Left colon (tissue), 2 donors: Measurements from ENCODE around the gene PTPRD. TPM values are rescaled to one million over a fixed set of nuclear protein-coding genes. Genes with fewer than 3 reads are reported as not detected.

Source experiments
- ATAC-seq: fragments of 200-7000 bp; cut with Tn5 transposase; one replicate; pipeline ENCODE4 v1.9.1; 2020; ENCODE audit warnings: mild to moderate bottlenecking, moderate library complexity
- DNase-seq, 2 donors: peaks; one replicate each; pipeline ENCODE4 v3.0.0-alpha.2; 2020
- intact Hi-C, 2 donors: fragments of 100-400 bp; cut with DNase I in 1 of 2; cut with micrococcal nuclease in 1 of 2; formaldehyde crosslinking; loops; one replicate each; pipeline versions ENCODE4 v1.11.2 to v1.14.0; 2022; cut with DNase I, micrococcal nuclease
- total RNA-seq, 2 donors: library from RNA; stranded (reverse); fragmentation: NEBNext Ultra II Directional; extraction: Animal tissue kit (Norgen Biotek cat#: 25700); gene quantifications; one replicate each; pipeline ENCODE4 v1.2.1, GENCODE V29; 2021
- donor health status: DM: no; HTN: no; CAD: no.
- donor health status: DM: yes; HTN: yes; CAD: no.

PTPRD gene
- total RNA-seq, 2 donors from 2014 or later: 95.1 to 107 TPM

DNA sequence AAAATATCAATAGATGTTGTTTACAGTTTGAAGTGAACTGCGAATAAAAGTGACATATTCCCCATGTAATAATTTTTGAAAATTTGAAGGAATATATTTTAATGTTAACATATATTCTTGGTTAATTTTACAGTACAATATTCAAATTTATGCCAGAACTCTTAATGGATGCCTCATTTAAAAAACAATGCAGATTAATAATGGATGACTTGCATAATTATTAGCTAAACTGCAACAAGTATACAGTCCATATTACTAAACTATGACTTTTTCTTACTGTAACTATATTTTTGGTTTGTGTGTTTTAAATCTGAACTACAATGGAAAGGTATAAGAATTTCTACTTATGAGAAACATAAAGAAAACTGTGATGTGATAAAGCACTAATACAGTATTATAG, 1390.1 kb downstream of the PTPRD start:
- intact Hi-C loops: no loop called here
- no peak for ATAC-seq
- no peak for DNase-seq

DNA sequence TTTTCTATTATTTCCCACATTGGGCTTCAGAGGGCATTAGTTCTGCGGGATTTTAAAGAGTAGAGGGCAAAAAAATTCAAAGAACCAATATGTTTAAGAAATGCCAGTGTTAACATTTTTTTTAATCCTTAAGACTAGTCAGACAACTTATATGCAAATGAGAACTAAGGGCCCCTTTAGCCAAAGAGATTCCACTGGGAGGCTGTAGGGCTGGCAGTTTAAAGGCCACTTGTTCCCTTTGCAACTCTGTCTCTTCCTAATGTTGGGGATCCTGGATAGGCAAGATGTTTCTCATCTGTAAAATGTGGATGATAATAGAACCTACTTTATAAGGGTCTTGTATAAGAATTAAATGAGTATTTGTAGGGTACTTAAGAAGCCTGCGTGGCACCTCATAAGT, 1395.9 kb downstream of the PTPRD start:
- intact Hi-C loops: no loop called here
- no peak for DNase-seq
- ATAC-seq: no peak

- no peak for ATAC-seq
Measured at GRCh38 chr9:9215050-9215449, 1397.8 kb downstream of the PTPRD start.

GRCh38 chr9:9214066-9214465, 1398.7 kb downstream of the PTPRD start:
- DNase-seq: no peak
- no peak for ATAC-seq

More at GRCh38 chr9:9215050-9215449, 1397.8 kb downstream of the PTPRD start:
- intact Hi-C loops: no loop called here
- no peak for DNase-seq

GRCh38 chr9:9212963-9213362, 1399.8 kb downstream of the PTPRD start:
- ATAC-seq (no peak), DNase-seq (no peak)
- intact Hi-C loops: no loop called here

More at GRCh38 chr9:9214066-9214465, 1398.7 kb downstream of the PTPRD start:
- intact Hi-C loops: no loop called here

- ATAC-seq (no peak), DNase-seq (no peak)
- intact Hi-C loops: no loop called here
Measured at GRCh38 chr9:9202276-9202675, 1410.5 kb downstream of the PTPRD start.

- DNase-seq (no peak), ATAC-seq (no peak)
- intact Hi-C loops: no loop called here
Measured at GRCh38 chr9:9186086-9186485, 1426.7 kb downstream of the PTPRD start.

DNA sequence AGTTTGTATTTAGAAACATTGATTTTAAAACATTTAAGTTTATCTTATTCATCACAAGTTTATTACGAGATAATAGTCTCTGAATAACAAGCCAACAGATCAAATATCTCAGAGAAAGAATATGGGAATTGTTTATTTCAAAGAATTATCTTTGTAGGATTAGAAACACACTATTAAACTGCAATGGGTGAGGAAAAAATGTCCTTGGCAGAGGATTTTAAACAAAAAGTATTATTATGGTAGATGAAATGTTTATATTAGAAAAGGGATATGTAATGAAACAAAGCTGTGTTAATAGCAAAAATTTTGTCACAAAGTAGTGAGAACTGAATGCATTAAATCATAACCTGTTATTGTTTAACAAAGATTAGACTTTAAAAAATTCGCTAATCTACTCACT, 1430.4 kb downstream of the PTPRD start:
- ATAC-seq (no peak), DNase-seq (no peak)
- intact Hi-C loops: no loop called here

DNA sequence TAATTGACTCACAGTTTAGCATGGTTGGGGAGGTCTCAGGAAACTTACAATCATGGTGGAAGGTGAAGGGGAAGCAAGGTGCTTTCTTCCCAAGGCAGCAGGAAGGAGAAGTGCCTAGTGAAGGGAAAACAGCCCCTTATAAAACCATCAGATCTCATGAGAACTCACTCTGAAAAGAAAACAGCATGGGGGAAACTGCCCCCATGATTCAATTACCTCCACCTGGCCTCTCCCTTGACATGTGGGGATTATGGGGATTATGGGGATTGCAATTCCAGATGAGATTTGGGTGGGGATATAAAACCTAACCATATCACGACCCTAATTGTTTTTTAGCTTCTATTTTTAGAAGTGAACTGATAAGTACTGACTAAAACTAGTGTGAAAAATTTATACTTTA, 1435.7 kb downstream of the PTPRD start:
- no peak for ATAC-seq
- intact Hi-C loops: no loop called here
- DNase-seq: no peak

DNA sequence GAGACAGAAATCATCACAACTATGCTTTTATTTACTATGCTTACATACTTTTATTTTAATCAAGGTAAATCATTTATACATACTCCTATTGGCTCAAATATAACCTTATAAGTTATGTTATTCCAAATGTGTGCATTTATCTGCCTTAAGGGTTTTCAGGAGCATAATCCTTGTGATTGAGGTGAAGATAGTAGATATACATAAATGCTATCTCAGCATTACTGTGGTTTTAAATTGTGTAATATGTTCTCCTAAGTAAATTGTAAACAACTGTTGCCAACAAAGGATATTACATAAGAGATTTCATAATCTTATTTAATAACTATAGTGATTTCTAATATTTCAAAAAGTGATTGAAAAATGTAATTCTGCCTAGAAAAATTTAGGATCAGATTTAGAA, 1438.4 kb downstream of the PTPRD start:
- DNase-seq (no peak), ATAC-seq (no peak)
- intact Hi-C loops: no loop called here

GRCh38 chr9:9173264-9173663, 1439.5 kb downstream of the PTPRD start:
- intact Hi-C loops: no loop called here
- ATAC-seq (no peak), DNase-seq (no peak)

GRCh38 chr9:9170439-9171134, 1442.2 kb downstream of the PTPRD start:
- DNase-seq: no peak
- intact Hi-C loops: no loop called here
- no peak for ATAC-seq

GRCh38 chr9:9142001-9142400, 1470.8 kb downstream of the PTPRD start:
- ATAC-seq: no peak
- DNase-seq: no peak
- intact Hi-C loops: no loop called here

- ATAC-seq: no peak
- intact Hi-C loops: no loop called here
- DNase-seq: no peak
Measured at GRCh38 chr9:9133526-9133925, 1479.3 kb downstream of the PTPRD start.

GRCh38 chr9:9124616-9125015, 1488.2 kb downstream of the PTPRD start:
- DNase-seq (no peak), ATAC-seq (no peak)
- intact Hi-C loops: no loop called here

DNA sequence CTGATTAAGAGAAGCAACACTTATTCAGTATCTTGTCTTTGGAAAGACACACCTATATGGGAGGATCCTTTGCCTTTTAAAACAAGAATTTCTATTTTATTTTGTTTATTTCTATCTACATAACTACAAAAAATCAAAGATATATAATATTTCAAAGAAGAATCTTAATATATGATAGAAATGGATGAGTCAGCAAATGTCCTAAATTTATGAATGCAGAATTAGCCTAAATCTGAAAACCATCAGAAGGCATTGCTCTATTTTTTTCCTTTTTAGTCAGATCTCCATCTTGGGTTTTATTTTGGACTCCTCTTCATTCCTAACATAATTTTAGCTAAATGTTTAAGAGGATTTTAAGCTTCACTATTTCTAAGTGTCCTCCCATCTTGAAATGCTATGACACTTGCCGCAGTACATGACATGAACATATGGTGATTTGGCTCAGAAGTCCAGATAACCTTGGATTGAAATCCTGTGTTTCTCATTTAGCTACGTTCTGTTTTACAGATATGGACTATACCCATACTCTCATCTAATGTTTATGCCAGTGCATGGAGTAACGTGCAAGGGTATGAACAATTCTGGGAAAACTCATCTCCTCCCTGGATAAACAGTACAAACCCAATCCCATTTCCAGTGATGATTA, 1490.4 kb downstream of the PTPRD start:
- ATAC-seq (no peak), DNase-seq (no peak)
- intact Hi-C loops: no loop called here

DNA sequence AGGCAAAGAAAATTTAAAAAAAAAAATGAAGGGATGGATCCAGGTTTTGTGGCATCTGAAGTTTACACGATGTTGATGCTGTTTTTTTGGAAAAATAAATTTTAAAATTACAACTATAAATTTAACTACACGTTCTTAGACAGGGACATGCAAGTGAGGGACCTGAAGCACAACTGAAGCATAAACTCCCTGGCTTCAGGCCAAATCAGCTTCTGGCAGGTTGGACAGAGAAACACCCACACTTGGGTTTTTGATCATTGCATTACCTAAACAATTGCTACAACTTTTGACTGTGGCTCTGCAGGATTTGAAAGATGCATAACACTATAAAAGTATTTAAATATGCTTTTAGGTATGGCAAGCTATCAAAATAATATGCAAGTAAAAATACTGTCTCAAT, 1494.9 kb downstream of the PTPRD start:
- intact Hi-C loops: no loop called here
- no peak for ATAC-seq
- no peak for DNase-seq

GRCh38 chr9:9112001-9112720, 1500.6 kb downstream of the PTPRD start:
- DNase-seq (no peak), ATAC-seq (no peak)

GRCh38 chr9:9108641-9109040, 1504.2 kb downstream of the PTPRD start:
- DNase-seq: no peak
- intact Hi-C loops: no loop called here
- ATAC-seq: no peak

More at GRCh38 chr9:9112001-9112720, 1500.6 kb downstream of the PTPRD start:
- intact Hi-C loops: no loop called here

- intact Hi-C loops: no loop called here
- ATAC-seq: no peak
- DNase-seq: no peak
Measured at GRCh38 chr9:9102295-9102694, 1510.5 kb downstream of the PTPRD start.
